GM21717 (cell line): Measurements from ENCODE around the gene ERC2.

Experiments
- ATAC-seq: cut with Tn5 transposase; IDR thresholded peaks from one replicate; pipeline ENCODE4 v1.9.1; 2021; ENCODE audit warnings: mild to moderate bottlenecking, moderate library complexity; ENCODE audit not compliant: unreplicated experiment

ERC2 gene

GRCh38 chr3:56260262-56260661 lies 208.0 kb downstream of the ERC2 start:
- no peak for ATAC-seq

- ATAC-seq: no peak
Measured at GRCh38 chr3:56257826-56258225, 210.4 kb downstream of the ERC2 start.

GRCh38 chr3:56254835-56255234 lies 213.4 kb downstream of the ERC2 start:
- no peak for ATAC-seq

GRCh38 chr3:56253941-56254665 lies 214.2 kb downstream of the ERC2 start:
- no peak for ATAC-seq

GRCh38 chr3:56251343-56251945 lies 216.8 kb downstream of the ERC2 start:
- ATAC-seq: no peak

- no peak for ATAC-seq
Measured at GRCh38 chr3:56248021-56248420, 220.2 kb downstream of the ERC2 start.

- ATAC-seq: no peak
Measured at GRCh38 chr3:56238299-56238698, 230.0 kb downstream of the ERC2 start.

- ATAC-seq: no peak
Measured at GRCh38 chr3:56233742-56234141, 234.5 kb downstream of the ERC2 start.

- ATAC-seq: no peak
Measured at GRCh38 chr3:56229311-56229710, 239.0 kb downstream of the ERC2 start.

- no peak for ATAC-seq
Measured at GRCh38 chr3:56222866-56223265, 245.4 kb downstream of the ERC2 start.

GRCh38 chr3:56219894-56220805 lies 248.1 kb downstream of the ERC2 start:
- no peak for ATAC-seq

- ATAC-seq: no peak
Measured at GRCh38 chr3:56209982-56210751, 258.1 kb downstream of the ERC2 start.

GRCh38 chr3:56207922-56208321 lies 260.3 kb downstream of the ERC2 start:
- ATAC-seq: no peak

- ATAC-seq: no peak
Measured at GRCh38 chr3:56205406-56205805, 262.9 kb downstream of the ERC2 start.

- no peak for ATAC-seq
Measured at GRCh38 chr3:56202997-56203396, 265.3 kb downstream of the ERC2 start.

- ATAC-seq: no peak
Measured at GRCh38 chr3:56201407-56201806, 266.9 kb downstream of the ERC2 start.

- no peak for ATAC-seq
Measured at GRCh38 chr3:56200251-56200650, 268.0 kb downstream of the ERC2 start.

GRCh38 chr3:56197991-56198390 lies 270.3 kb downstream of the ERC2 start:
- ATAC-seq: no peak

GRCh38 chr3:56197259-56197965 lies 270.9 kb downstream of the ERC2 start:
- no peak for ATAC-seq

- no peak for ATAC-seq
Measured at GRCh38 chr3:56196700-56197099, 271.6 kb downstream of the ERC2 start.
